WTC11 (cell line): ENCODE results near the gene TLX2. TPM values are rescaled to one million over a fixed set of nuclear protein-coding genes. Genes with fewer than 3 reads are reported as not detected.
A peak's percentile ranks its signal among the peaks of the same experiment; 100 is the strongest.

Experiments
- ATAC-seq: fragments of 200-7000 bp; cut with Tn5 transposase; 2 replicates; pipeline ENCODE4 v1.10.0; 2021; ENCODE audit warnings: mild to moderate bottlenecking, moderate library complexity
- CTCF ChIA-PET: fragments of 300-600 bp; sonication (Branson Sonifier 250); formaldehyde crosslinking; loops from one replicate; lab custom pipeline; 2021; ENCODE audit warnings: antibody characterized with exemption; lab: Charles Lee
- POLR2A ChIA-PET: fragments of 350-600 bp; sonication (Branson Sonifier 250); formaldehyde crosslinking; loops from one replicate; lab custom pipeline; 2021; ENCODE audit warnings: antibody characterized with exemption; lab: Charles Lee
- DNase-seq: peaks from one replicate; pipeline ENCODE4 v3.0.0; 2021; ENCODE audit warnings: low spot score
- H3K27ac Mint-ChIP-seq: 2 replicates; pipeline ENCODE4 v1.8.0; 2021; ENCODE audit warnings: mixed read lengths
- H3K27me3 Mint-ChIP-seq: 2 replicates; pipeline ENCODE4 v1.8.0; 2021; ENCODE audit warnings: low read depth, mild to moderate bottlenecking, moderate library complexity, mixed read lengths
- H3K36me3 Mint-ChIP-seq: 2 replicates; pipeline ENCODE4 v1.8.0; 2021; ENCODE audit warnings: mixed read lengths
- H3K4me1 Mint-ChIP-seq: 2 replicates; pipeline ENCODE4 v1.8.0; 2022; ENCODE audit warnings: mixed read lengths
- H3K4me3 Mint-ChIP-seq: 2 replicates; pipeline ENCODE4 v1.8.0; 2021; ENCODE audit warnings: mild to moderate bottlenecking, moderate library complexity, mixed read lengths
- H3K9me3 Mint-ChIP-seq: 2 replicates; pipeline ENCODE4 v1.8.0; 2021; ENCODE audit warnings: mixed read lengths
- E2F1 ChIP-seq: sonication (generic); formaldehyde crosslinking; IDR thresholded peaks from 2 replicates; pipeline ENCODE4 v1.8.0; 2022; ENCODE audit warnings: mild to moderate bottlenecking, missing genetic modification reagents
- E2F5 ChIP-seq: sonication (generic); formaldehyde crosslinking; IDR thresholded peaks from 2 replicates; pipeline ENCODE4 v1.8.1; 2022; ENCODE audit warnings: mild to moderate bottlenecking, moderate library complexity, missing genetic modification reagents
- ERG ChIP-seq: fragments of 250-450 bp; sonication (Bioruptor Pico); IDR thresholded peaks from 2 replicates; pipeline ENCODE4 v1.8.0; 2021; ENCODE audit warnings: mild to moderate bottlenecking
- HMGA2 ChIP-seq: fragments of 250-450 bp; sonication (Bioruptor Pico); IDR thresholded peaks from 2 replicates; pipeline ENCODE4 v1.4.0; 2021; ENCODE audit warnings: mild to moderate bottlenecking, moderate library complexity
- HMGXB4 ChIP-seq: sonication (generic); formaldehyde crosslinking; IDR thresholded peaks from 2 replicates; pipeline ENCODE4 v1.8.1; 2023; ENCODE audit warnings: mild to moderate bottlenecking, moderate library complexity, missing genetic modification reagents
- IRF2 ChIP-seq: sonication (generic); formaldehyde crosslinking; IDR thresholded peaks from 2 replicates; pipeline ENCODE4 v1.8.0; 2022; ENCODE audit warnings: low read depth, missing genetic modification reagents, borderline replicate concordance
- JAZF1 ChIP-seq: fragments of 250-450 bp; sonication (Bioruptor Pico); IDR thresholded peaks from 2 replicates; pipeline ENCODE4 v1.9.0; 2021; ENCODE audit warnings: moderate library complexity, mild to moderate bottlenecking, inconsistent platforms
- MAX ChIP-seq: sonication (generic); formaldehyde crosslinking; IDR thresholded peaks from 2 replicates; pipeline ENCODE4 v1.8.0; 2022; ENCODE audit warnings: mild to moderate bottlenecking, missing genetic modification reagents
- MYBL2 ChIP-seq: sonication (generic); formaldehyde crosslinking; IDR thresholded peaks from 2 replicates; pipeline ENCODE4 v1.8.1; 2023; ENCODE audit warnings: mild to moderate bottlenecking, moderate library complexity, missing genetic modification reagents
- OVOL2 ChIP-seq: fragments of 250-450 bp; sonication (Bioruptor Pico); IDR thresholded peaks from 2 replicates; pipeline ENCODE4 v1.9.0; 2021; ENCODE audit warnings: mild to moderate bottlenecking, borderline replicate concordance
- SMAD3 ChIP-seq: sonication (generic); formaldehyde crosslinking; IDR thresholded peaks from 2 replicates; pipeline ENCODE4 v1.8.0; 2022; ENCODE audit warnings: missing genetic modification reagents, mild to moderate bottlenecking, borderline replicate concordance
- TP53 ChIP-seq: sonication (generic); formaldehyde crosslinking; IDR thresholded peaks from 2 replicates; pipeline ENCODE4 v1.8.1; 2023; ENCODE audit warnings: mild to moderate bottlenecking, missing genetic modification reagents
- ZBTB43 ChIP-seq: sonication (generic); formaldehyde crosslinking; IDR thresholded peaks from 2 replicates; pipeline ENCODE4 v1.8.1; 2023; ENCODE audit warnings: mild to moderate bottlenecking, missing genetic modification reagents
- ZNF138 ChIP-seq: sonication (generic); formaldehyde crosslinking; conservative IDR thresholded peaks from 2 replicates; pipeline ENCODE4 v1.8.1; 2022; ENCODE audit warnings: mild to moderate bottlenecking, moderate library complexity, missing genetic modification reagents
- ZNF263 ChIP-seq: sonication (generic); formaldehyde crosslinking; IDR thresholded peaks from 2 replicates; pipeline ENCODE4 v1.8.1; 2022; ENCODE audit warnings: low read depth, mild to moderate bottlenecking, moderate library complexity, missing genetic modification reagents
- ZNF396 ChIP-seq: fragments of 250-450 bp; sonication (Bioruptor Pico); IDR thresholded peaks from 2 replicates; pipeline ENCODE4 v1.8.0; 2021; ENCODE audit warnings: mild to moderate bottlenecking, moderate library complexity, borderline replicate concordance
- ZNF423 ChIP-seq: fragments of 250-450 bp; sonication (Bioruptor Pico); IDR thresholded peaks from 2 replicates; pipeline ENCODE4 v2.1.2; 2022; ENCODE audit warnings: mild to moderate bottlenecking, moderate library complexity
- ZNF512 ChIP-seq: sonication (generic); formaldehyde crosslinking; IDR thresholded peaks from 2 replicates; pipeline ENCODE4 v1.8.1; 2022; ENCODE audit warnings: missing genetic modification reagents, borderline replicate concordance
- ZNF532 ChIP-seq: fragments of 250-450 bp; sonication (Bioruptor Pico); IDR thresholded peaks from 2 replicates; pipeline ENCODE4 v1.9.0; 2021; ENCODE audit warnings: mild to moderate bottlenecking, borderline replicate concordance
- total RNA-seq: library from RNA; stranded (reverse); gene quantifications from 3 replicates; pipeline ENCODE4 v1.2.3, GENCODE V29; 2021

TLX2 gene
- total RNA-seq, 1 experiment from 2014 or later = 0.26 TPM

- TF ChIP-seq ERG (0 out of 2 replicates have a peak, but pooled peaks have one; percentile 15), HMGA2 (no peak), IRF2 (CRISPR knock-in tag) (no peak), E2F5 (CRISPR knock-in tag) (peak; percentile 57; the same call in 1 of the 2 replicates), OVOL2 (CRISPR knock-in tag) (no peak), ZNF396 (CRISPR knock-in tag) (no peak), SMAD3 (peak; percentile 94), E2F1 (CRISPR knock-in tag) (peak; percentile 9; the same call in 1 of the 2 replicates), ZNF263 (CRISPR knock-in tag) (no peak), ZNF138 (CRISPR knock-in tag) (peak; percentile 79; the same call in 1 of the 2 replicates)
Observed at GRCh38 chr2:74472086-74472944, 41.9 kb upstream of the TLX2 start, which contains the start of gene MRPL53 (continued).

GRCh38 chr2:74472945-74473258 is 41.3 kb upstream of the TLX2 start:
- DNase-seq = no peak
- ATAC-seq = no peak
- ChIA-PET POLR2A (interaction anchor here (0.9 to 1.5 kb wide), 6 partner anchors 9 to 223 kb away, joined by 3 to 9 read pairs (median 4); partner anchors contain the start of genes AUP1, CCDC142, HTRA2 and WBP1), CTCF (interaction anchor here (0.7 to 2.7 kb wide), 7 partner anchors 10 to 138 kb away, joined by 3 to 23 read pairs (median 4); partner anchors contain the start of genes CCDC142, TTC31 and WBP1)
- H3K9me3 Mint-ChIP-seq = no peaks in the 10 kb centered on the region
- peak overlapping the region; percentile 99 for H3K27ac Mint-ChIP-seq
- H3K27me3 Mint-ChIP-seq = no peaks in the 10 kb centered on the region
- H3K4me1 Mint-ChIP-seq = peaks cover 11% of the 10 kb centered on the region
- H3K4me3 Mint-ChIP-seq = peak overlapping the region; percentile 96
- H3K36me3 Mint-ChIP-seq = peaks cover 14% of the 10 kb centered on the region
- TF ChIP-seq JAZF1 (CRISPR knock-in tag) = no peak
- no peak for TF ChIP-seq HMGXB4 (CRISPR knock-in tag)
- no peak for TF ChIP-seq MAX (CRISPR knock-in tag)
- TF ChIP-seq HMGA2 = no peak
- no peak for TF ChIP-seq OVOL2 (CRISPR knock-in tag)
- TF ChIP-seq ZNF532 (CRISPR knock-in tag) = no peak
- TF ChIP-seq ZNF512 (CRISPR knock-in tag) = no peak
- no peak for TF ChIP-seq TP53
- TF ChIP-seq MYBL2 (CRISPR knock-in tag) = no peak
- no peak for TF ChIP-seq ZNF423 (CRISPR knock-in tag)
- TF ChIP-seq ZBTB43 (CRISPR knock-in tag) = no peak
